GM18498 (cell line): ENCODE results near the gene EFCC1.

Source experiments
- ATAC-seq: cut with Tn5 transposase; IDR thresholded peaks from one replicate; pipeline ENCODE4 v1.9.1; 2021; ENCODE audit warnings: mild to moderate bottlenecking, moderate library complexity; ENCODE audit not compliant: unreplicated experiment

EFCC1 gene, protein sequence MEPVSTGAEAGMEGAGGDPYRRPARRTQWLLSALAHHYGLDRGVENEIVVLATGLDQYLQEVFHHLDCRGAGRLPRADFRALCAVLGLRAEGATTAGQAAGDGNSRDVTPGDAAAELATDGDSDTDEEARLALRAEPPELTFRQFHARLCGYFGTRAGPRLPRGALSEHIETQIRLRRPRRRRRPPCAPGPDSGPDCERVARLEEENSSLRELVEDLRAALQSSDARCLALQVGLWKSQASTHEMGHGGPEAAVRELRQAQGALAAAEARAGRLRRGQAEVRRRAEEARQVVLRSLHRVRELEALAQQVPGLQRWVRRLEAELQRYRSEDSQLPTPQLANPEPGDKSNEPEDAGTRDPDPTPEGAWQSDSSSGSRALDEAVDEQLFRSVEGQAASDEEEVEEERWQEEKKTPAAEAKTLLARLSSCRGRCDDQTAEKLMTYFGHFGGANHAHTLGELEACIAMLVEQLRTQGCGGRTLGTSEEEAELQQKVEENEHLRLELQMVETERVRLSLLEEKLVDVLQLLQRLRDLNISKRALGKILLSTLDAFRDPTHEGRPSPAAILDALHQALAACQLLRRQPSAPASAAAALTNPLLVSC

DNA sequence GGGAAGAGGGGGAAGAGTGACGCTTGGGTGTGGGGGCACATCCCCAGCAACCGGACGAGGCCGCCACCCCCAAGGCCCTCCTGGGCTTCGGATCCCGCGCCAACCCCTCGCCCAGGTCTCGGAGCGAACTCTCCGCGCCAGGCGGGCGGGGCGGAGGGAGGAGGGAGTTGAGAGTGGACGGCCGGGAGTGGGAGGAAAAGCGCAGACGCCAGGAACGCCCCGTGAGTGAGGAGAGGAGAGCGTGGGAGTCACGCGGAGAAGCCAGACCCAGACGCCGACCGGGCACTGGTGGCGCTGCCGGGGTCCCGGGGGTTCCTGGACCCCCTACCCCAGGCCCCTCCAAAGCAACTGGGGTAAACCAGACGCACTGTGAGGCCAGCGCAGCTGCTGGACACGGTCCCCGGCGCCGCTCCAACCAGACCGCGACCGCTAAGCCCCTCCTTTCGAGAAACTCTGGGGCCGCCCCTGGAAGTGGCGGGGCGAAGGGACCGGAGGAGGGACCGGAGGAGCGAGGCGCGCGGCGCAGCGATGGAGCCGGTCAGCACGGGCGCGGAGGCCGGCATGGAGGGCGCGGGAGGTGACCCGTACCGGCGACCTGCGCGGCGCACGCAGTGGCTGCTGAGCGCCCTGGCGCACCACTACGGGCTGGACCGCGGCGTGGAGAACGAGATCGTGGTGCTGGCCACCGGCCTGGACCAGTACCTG lies at the start of gene EFCC1:
TSS of gene EFCC1 (plus strand) at position 204 of the 705 bp plus-strand sequence. CDS start at position 529, 325 bp downstream.
- no peak for ATAC-seq

DNA sequence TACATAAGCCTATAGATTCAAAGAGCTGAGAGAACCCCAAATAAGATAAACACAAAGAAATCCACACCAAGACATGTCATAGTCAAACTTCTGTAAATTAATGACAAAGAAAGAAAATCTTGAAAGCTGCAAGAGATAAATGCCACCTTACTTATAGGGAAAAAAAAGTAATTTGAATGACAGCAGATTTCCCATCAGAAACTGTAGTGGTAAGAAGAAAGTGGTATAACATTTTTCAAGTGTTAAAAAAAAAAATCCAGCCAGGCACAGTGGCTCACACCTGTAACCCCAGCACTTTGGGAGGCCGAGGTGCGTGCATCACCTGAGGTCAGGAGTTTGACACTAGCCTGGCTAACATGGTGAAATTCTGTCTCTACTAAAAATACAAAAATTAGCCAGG lies 44.7 kb upstream of the EFCC1 start:
- no peak for ATAC-seq

DNA sequence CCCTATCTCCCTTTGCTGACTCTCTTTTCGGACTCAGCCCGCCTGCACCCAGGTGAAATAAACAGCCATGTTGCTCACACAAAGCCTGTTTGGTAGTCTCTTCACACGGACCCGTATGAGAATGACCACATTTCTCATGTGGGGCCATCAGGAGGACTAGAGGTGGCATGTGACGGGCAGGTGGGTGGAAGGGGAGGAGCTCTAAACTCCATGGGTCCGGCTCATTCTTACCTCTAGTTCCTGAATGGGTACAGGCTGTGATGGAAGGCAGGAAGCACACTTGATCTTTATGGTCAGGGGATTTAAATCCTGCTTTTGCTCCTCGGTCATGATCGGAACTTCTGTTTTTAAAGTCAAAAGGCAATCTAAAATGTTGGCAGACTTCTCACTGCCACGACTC lies 35.8 kb upstream of the EFCC1 start:
- no peak for ATAC-seq

DNA sequence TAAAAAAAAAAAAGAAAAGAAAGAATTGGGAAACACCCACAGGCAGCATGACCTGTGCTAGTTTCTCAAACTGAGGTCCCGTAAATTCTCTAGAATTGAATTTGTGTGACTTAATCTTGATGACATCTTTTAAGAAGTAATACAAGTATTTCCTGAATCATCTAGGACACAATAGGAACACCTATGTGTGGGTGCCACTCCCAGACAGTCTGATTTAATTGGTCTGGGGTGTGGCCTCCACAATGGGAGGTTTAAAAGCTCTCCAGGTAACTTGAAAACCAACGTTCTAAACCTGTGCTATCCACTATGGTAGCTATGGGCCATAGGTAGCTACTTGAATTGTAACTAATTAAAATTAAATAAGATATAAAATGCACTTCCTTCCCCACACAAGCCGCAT lies 35.3 kb upstream of the EFCC1 start:
- no peak for ATAC-seq

DNA sequence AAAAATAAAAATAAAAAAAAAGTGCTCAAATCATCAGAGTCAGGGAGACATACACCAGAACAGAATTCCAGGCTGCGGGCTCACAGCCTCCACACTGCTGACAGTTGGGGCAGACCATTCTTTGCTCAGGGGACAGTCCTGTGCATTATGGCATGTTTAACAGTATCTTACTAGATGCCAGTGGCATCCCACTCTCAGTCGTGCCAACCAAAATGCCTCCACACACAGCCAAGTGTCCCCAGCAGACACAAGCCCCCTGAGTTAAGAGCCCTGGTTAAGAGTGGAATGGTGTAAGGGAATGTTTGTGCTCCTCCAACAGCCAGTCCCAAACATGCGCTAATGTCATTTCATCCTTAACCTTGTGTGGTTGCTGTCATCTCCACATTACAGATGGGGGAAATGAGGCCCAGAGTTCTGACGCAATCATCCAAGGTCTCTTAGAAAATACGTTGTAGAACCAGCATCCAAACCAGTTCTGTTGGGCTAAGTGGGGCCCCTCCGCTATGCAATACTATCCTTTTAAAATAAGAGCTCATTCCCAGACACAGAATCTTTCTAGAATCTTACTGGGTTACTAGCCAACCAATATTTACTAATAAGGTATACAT lies 33.3 kb upstream of the EFCC1 start:
- no peak for ATAC-seq

DNA sequence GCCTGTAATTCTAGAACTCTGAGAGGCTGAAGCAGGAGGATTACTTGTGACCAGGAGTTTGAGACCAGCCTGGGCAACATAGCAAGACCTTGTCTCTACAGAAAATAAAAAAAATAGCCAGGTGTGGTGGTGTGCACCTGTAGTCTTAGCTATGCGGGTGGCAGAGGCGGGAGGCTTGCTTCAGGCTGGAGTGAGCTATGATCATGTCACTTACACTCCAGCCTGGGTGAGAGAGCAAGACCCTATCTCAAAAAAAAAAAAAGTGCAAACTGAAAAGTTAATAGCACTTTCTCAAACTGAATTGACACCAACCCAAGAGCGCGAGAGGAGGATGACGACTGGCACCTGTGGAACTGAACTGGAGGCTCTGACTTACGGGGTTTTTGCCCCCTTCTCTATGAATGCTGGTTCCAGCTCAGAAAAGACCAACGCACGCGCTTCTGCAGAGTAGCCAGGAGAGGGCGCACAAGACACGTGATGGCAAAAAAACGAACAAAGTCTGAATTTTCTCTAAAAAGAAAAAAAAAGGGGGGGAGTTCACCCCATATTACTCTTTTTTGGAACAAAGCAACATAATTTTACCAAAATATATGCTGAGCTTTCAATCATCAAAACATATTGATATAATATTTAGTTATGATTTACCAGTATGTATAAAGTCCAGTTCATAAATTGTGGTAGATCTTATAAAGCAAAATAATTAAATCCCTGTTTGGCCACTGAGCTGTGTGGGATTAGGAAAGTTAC lies 30.9 kb upstream of the EFCC1 start:
- no peak for ATAC-seq

DNA sequence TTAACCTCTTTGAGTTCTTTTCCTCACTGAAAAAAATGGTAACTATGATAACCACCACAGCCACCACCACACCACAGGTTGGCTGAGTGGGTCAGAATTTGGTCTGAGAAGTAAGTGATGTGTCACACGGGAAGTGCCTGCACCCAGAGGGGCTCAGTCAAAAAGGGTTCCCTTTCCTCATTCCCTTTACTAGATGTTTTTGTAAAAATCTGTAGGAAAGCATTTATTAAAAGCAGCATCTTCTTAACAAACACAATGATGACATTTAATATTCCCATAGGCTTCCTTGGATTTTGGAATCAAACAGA lies 30.4 kb upstream of the EFCC1 start:
- no peak for ATAC-seq

DNA sequence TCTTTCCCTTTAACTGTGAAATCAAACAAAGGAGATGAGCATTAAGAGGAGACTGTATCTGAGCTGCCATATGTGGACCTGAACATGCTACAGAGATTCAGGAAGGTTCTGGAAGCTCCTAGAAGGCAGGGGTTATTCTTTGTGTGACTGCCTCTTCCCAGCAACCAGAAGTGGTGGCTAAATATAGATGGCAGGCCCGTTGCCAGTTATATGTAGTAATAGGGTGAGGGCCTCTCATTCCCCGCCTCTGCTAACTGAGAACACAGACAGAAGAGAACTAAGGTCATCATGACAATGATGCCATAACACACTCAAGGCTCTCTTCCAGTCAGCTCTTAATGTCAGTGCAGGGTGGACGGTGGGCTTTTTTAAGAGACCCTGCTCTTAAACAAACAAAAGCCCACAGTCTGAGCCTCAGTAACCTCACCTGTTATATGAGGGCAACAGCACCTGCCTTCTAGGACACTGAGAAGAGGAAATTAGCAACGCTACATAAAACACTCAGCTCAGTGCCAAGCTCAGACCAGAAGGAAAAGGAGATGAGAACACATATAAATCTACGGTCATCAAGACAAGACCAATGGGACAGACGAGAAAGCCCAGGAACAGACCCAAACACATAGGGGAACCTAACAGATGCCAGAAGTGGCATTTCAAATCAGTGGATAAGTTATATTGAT lies 29.5 kb upstream of the EFCC1 start:
- no peak for ATAC-seq

DNA sequence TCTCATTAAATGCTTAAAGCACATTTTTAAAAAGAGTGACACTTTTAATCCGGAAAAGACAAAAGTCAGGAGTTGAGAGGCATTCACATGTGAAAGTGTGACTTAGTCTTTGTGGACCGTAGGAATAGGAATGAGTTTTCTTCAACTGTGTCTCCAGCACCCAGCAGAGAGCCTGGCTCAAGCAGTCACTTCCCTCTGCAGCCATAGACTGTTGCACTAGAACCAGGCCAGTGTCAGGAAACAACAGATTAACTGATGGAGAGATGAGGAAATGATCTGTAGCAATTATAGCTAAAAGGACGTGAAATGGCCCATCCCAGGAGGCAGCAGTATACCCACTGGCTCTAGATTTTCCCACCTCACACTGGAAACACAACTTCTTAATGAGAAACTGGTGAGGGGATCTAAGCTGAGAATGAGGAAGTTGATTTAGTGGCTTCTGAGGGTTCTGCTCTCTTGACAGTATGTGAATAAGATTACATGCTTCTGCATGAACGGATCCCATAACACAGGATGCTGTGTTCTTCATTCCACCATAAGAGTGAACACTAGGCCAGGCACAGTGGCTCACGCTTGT lies 27.0 kb upstream of the EFCC1 start:
- no peak for ATAC-seq

DNA sequence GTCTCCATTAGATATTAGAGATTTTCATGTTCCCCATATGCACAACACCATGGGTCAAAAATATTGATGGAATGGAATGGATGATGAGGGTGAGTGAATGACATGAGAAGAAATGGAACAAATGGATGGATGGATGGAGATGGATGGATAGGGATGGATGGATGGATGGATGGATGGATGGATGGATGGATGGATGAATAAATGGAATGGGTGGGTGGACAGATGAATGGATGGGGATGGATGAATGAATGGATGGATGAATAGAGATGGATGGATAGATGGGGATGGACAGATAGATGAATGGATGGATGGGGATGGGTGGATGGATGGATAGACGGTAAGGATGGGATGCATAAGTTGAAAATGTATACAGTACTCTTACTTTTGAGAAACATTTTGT lies 25.8 kb upstream of the EFCC1 start:
- no peak for ATAC-seq

DNA sequence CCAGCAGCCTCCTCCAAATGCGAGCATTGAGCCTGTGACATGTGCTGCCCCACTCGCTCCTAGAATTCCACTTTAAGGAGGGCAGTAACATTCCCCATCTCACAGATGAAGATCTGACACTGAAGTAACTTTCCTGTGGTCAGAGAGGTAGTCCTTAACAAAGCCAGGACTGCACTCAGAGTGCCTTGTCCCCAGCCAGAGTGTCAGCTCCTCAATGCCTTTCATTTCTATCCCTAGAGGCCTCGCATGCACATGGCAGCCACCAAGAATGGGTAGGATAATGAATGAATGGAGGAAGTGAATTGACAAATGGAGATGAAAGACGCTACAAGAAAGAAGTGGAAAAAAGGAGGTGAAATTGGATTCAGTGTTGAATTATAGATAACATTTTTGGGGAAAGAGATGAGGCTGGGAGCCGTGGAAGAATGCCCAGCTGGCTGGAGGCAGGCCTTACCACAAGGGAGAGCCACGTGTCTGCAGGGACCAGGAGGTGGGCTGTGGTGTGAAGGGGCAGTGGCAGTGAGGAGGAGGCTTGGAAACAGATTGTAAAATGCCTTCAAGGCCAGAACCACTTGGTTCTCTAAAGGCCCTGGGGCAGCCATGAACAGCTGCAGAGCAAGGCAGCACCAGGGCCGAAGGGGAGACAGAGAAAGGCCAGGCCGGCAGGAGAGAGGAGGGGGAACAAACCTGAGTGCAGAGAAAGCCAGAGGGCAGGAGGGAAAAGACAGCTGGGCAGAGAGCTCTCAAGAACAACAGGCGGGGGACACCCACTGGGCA lies 17.6 kb upstream of the EFCC1 start:
- ATAC-seq, result no peak

DNA sequence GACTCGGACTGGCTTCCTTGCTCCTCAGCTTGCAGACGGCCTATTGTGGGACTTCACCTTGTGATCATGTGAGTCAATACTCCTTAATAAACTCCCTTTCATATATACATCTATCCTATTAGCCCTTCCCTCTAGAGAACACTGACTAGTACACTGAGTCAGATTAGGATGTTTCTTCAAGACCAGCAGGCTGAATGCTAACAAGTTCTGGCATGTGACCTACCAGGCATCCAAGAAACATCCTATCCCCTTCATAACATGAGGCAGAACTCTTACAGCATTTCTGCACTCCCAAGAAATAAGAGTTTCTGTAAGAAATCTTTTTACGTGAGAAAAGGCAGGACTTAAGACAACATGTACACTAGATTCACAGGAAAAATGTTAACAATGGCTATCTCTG lies 16.5 kb upstream of the EFCC1 start:
- ATAC-seq, result no peak

DNA sequence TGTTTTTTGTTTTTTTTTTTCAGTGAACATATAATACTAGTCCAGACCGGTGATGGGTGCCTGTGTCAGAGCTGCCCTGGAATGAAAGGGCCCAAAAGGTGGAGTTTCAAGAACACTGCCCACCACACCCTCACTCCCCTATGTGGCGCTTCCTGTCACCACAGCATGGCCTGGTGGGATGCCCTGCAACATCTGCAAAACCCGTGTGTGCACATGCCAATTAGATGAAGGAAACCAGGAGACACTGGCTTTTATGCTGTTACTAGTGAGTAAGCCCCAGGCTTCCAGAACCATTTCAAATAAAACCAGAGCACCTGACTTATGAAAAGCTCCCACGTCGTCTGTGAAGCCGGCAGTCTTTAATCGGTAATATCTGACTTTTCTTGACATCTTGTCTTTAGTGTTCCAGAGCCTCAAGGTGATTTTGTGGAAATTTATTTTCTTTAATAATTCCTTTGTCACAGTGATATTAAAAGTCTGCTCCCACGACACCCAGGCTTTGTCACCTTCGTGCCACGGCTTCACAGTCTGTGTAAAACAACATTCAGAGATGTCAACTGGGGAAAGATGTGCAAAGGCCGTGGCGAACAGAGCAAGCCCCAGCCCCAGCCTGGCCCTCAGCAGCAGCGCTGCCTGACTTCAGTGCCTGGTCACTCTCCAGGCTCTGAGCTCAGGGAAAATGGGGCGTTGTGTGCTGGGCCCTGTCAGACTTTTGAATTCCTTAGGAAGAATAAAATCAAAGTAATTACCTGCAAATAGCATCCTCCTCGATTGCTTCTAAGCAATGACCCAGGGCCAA lies 13.6 kb upstream of the EFCC1 start:
- ATAC-seq, result no peak

DNA sequence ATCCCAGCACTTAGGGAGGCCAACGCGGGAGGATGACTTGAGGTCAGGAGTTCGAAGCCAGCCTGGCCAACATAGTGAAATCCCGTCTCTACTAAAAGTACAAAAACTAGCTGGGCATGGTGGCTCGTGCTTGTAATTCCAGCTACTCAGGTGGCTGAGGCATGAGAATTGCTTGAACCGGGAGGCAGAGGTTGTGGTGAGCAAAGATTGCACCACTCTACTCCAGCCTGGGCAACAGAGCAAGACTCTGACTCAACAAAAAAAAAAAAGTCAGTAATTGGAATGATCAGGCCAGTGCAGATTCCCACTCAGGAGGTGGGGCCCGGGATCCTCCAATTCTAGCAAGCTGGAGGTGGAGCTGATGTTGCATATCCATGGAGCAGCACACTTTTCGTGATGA lies 12.8 kb upstream of the EFCC1 start:
- no peak for ATAC-seq

DNA sequence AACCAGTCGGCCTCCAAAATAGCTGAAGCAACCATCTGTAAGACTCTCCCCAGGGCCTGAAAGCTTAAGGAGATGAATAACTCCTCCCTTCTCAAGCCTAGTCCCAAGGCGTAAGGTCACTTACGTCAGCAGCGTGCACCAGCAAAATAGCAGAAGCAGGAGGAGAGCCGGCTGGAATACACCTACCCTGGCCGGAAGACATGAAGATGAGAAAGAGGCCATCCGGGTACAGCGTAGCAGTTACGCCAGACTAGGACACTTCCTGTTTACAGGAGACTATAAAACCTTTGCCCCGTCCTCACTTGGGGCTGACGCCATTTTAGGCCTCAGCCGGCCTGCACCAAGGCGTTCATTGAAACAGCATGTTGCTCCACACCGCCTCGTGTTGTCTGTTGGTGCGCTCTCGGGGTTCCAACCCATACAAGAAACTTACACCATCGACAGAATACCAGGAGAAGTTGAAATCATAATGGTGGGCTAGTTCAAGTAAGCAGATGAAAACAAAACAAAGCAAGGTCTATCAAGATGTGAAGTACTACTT lies 9.7 kb upstream of the EFCC1 start:
- ATAC-seq, result no peak

DNA sequence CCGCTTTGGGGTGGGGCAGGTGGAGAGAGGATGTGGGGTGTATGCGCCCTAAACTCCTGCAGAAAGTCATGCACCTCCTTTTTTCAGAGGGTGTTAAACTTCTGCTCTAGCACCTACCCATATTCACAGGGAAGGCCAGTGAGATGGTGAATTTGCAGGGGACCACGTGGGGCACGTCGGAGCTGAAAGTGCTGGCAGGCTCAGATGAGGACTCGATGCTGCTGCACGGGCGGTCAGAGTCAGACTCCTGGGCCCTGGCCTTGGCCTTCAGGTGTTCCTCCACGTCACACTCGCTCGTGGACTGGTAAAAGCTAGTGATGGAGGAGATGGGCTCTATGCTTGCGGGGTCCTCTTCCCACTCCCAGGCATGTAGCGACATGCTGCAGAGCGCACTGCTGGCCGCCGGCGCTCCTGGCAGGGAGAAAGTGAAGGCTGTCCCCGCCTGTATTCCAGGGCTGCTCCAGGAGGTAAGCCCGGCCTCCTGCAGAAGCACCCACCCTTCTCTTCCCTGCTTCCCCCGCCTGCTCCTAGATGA lies 8.1 kb upstream of the EFCC1 start:
- no peak for ATAC-seq

DNA sequence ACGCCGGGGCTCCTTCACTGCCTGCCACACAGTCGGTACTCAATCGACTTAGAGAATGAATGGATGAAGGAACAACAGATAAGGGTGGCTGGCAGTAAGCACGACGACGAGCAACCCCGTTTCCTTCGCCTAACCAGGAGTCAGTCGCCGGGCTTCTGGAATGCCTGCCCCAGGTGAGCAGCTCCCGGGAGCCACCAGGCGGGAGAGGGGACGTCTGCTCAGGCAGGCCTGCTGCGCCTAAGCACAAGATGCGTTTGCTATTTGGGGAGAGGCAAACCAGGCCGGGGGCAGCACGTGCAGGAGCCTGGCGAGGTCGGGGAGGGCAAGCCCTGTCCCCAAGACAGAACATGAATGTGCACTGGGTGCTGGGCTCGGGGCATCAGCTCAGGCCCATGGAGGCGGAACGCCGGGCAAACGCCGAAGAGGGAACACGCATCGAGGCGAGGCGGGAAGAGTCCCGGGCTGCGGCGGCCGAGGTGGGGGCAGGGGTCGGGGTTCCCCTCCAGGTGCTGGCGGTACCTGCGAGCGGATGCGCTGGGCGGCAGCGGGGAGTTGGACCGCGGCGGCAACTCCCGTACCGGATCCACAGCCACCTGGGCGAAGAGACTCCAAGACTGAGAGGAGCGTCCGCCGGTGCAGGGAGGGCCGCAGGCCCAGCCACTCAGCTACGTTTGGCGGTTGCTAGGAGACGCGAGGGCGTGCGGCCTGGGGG lies 7.5 kb upstream of the EFCC1 start, which contains the start of gene CFAP92:
TSS of gene CFAP92 (minus strand) at position 616 of the 712 bp plus-strand sequence. CDS start 772 bp downstream, outside the sequence.
- ATAC-seq, result peak; percentile 93
